ENCODE data around the gene EFCAB14. TPM values are rescaled to one million over a fixed set of nuclear protein-coding genes. Genes with fewer than 3 reads are reported as not detected.
"Not testable (repeated sequence)": the region's sequence is repeated elsewhere in the genome, so short reads cannot be mapped to it uniquely, and the experiment has no call there.

The EFCAB14 gene
- total RNA-seq, 1 donor from 2014 or later: 67.3 TPM

- intact Hi-C loops (cut with DNase I): no loop called here
- peaks cover 0 to 10% of the 10 kb centered on the region in 2 donors for H3K36me3 ChIP-seq
- H3K27ac ChIP-seq: no peak within 1 kb of the TSS
- peaks cover 19% of the 10 kb centered on the region for H3K4me1 ChIP-seq
- no peak for DNase-seq (ENCODE audit: extremely low spot score in 2 of 2)
- no peaks in the 10 kb centered on the region for H3K27me3 ChIP-seq
- TF ChIP-seq POLR2A (IDR thresholded peaks at IDR 0.05) (no peak), CTCF (IDR thresholded peaks at IDR 0.05) (no peak), POLR2AphosphoS5 (IDR thresholded peaks at IDR 0.05; ENCODE audit: insufficient read depth in 1 of 2, low read depth in 1 of 2) (no peak)
- H3K4me3 ChIP-seq: no peak within 1 kb of the TSS
- H3K9me3 ChIP-seq: no peaks in the 10 kb centered on the region
Observed at GRCh38 chr1:46671554-46671953, 47.4 kb downstream of the EFCAB14 start, which contains the start of gene TEX38. TEX38 (plus strand) TSS chr1:46671854; CDS start chr1:46671935, 81 bp downstream.

- intact Hi-C loops (cut with DNase I): no loop called here
- Histone ChIP-seq H3K27ac (no peak overlapping the region), H3K36me3 (peaks cover 0 to 8% of the 10 kb centered on the region in 2 donors), H3K9me3 (no peaks in the 10 kb centered on the region), H3K4me1 (peaks cover 29% of the 10 kb centered on the region), H3K27me3 (no peaks in the 10 kb centered on the region), H3K4me3 (no peak overlapping the region)
- TF ChIP-seq CTCF (IDR thresholded peaks at IDR 0.05): no peak
- no peak for DNase-seq (ENCODE audit: extremely low spot score in 2 of 2)
Observed at GRCh38 chr1:46670134-46670533, 48.8 kb downstream of the EFCAB14 start.

- H3K9me3 ChIP-seq: no peaks in the 10 kb centered on the region
- H3K27ac ChIP-seq: peak within 1 kb of the TSS; percentile 84
- peak within 1 kb of the TSS; percentile 90 to 97 for H3K4me3 ChIP-seq
- DNase-seq (ENCODE audit: extremely low spot score in 2 of 2): no peak
- H3K36me3 ChIP-seq: peaks cover 0 to 6% of the 10 kb centered on the region in 2 donors
- TF ChIP-seq POLR2AphosphoS5 (IDR thresholded peaks at IDR 0.05; ENCODE audit: insufficient read depth in 1 of 2, low read depth in 1 of 2) (peak in 1 of 2 donors; percentile 51), POLR2A (IDR thresholded peaks at IDR 0.05) (no peak), CTCF (IDR thresholded peaks at IDR 0.05) (no peak)
- peaks cover 29% of the 10 kb centered on the region for H3K4me1 ChIP-seq
- H3K27me3 ChIP-seq: no peaks in the 10 kb centered on the region
- intact Hi-C loops (cut with DNase I): loop anchor here (5.0 kb wide), 1 partner anchor 51 kb away; the partner anchor contains the start of gene MOB3C
Observed at GRCh38 chr1:46667782-46668760, 50.8 kb downstream of the EFCAB14 start, which contains the start of gene ATPAF1. ATPAF1 (minus strand) TSS chr1:46668364; CDS start chr1:46668322, 42 bp downstream.

- intact Hi-C loops (cut with DNase I): loop anchor here (5.0 kb wide), 1 partner anchor 49 kb away; the partner anchor contains the start of gene MOB3C
- Histone ChIP-seq H3K27ac (no peak overlapping the region), H3K9me3 (no peaks in the 10 kb centered on the region), H3K4me3 (no peak overlapping the region), H3K27me3 (no peaks in the 10 kb centered on the region), H3K36me3 (peaks cover 0 to 17% of the 10 kb centered on the region in 2 donors), H3K4me1 (peaks cover 29% of the 10 kb centered on the region)
- TF ChIP-seq CTCF (IDR thresholded peaks at IDR 0.05) (no peak), POLR2AphosphoS5 (IDR thresholded peaks at IDR 0.05; ENCODE audit: insufficient read depth in 1 of 2, low read depth in 1 of 2) (no peak), POLR2A (IDR thresholded peaks at IDR 0.05) (no peak)
- no peak for DNase-seq (ENCODE audit: extremely low spot score in 2 of 2)
Observed at GRCh38 chr1:46665983-46666382, 52.9 kb downstream of the EFCAB14 start.

GRCh38 chr1:46662919-46663318, 56.0 kb downstream of the EFCAB14 start:
- Histone ChIP-seq H3K4me1 (peaks cover 22% of the 10 kb centered on the region), H3K36me3 (peaks cover 0 to 28% of the 10 kb centered on the region in 2 donors)
- intact Hi-C loops (cut with DNase I); H3K27ac ChIP-seq; DNase-seq (ENCODE audit: extremely low spot score in 2 of 2); H3K27me3 ChIP-seq; H3K4me3 ChIP-seq; H3K9me3 ChIP-seq: not testable (repeated sequence)

- H3K27me3 ChIP-seq; intact Hi-C loops (cut with DNase I); H3K4me1 ChIP-seq; H3K9me3 ChIP-seq; DNase-seq (ENCODE audit: extremely low spot score in 2 of 2); H3K27ac ChIP-seq; H3K4me3 ChIP-seq: not testable (repeated sequence)
- H3K36me3 ChIP-seq: peaks cover 0 to 52% of the 10 kb centered on the region in 2 donors
Observed at GRCh38 chr1:46660116-46660515, 58.8 kb downstream of the EFCAB14 start.
